ENCODE results near the gene KNCN. TPM values are rescaled to one million over a fixed set of nuclear protein-coding genes. Genes with fewer than 3 reads are reported as not detected.

KNCN gene
- total and polyA plus RNA-seq, 2 donors (not counting 1 experiment from before 2014, with no cell fraction given) = not detected

GRCh38 chr1:46539972-46540371 is 11.5 kb downstream of the KNCN start:
- Mint-ChIP-seq H3K27ac (no peak overlapping the region), H3K27me3 (peaks cover 60% of the 10 kb centered on the region), H3K4me3 (no peak overlapping the region), H3K4me1 (no peaks in the 10 kb centered on the region), H3K9me3 (ENCODE audit: insufficient read depth) (peaks cover 7% of the 10 kb centered on the region)
- H4K20me1 ChIP-seq (ENCODE audit: control insufficient read depth, insufficient read depth, low read length, poor library complexity, severe bottlenecking) = no peaks in the 10 kb centered on the region
- intact Hi-C loops (cut with micrococcal nuclease) = no loop called here
- no peak overlapping the region for H3K4me2 ChIP-seq (replicated peaks; ENCODE audit: low read depth, low read length, poor library complexity, severe bottlenecking)
- no peak for ATAC-seq (ENCODE audit: low read depth)
- peaks cover 0 to 32% (median 8%) of the 10 kb centered on the region in 4 experiments for H3K27me3 ChIP-seq (replicated peaks in 1 of 4; ENCODE audit: control extremely low read depth in 1 of 4, control insufficient read depth in 3 of 4, insufficient read depth in 4 of 4, low read length in 3 of 4)
- H3K9me3 ChIP-seq (ENCODE audit: control extremely low read depth in 1 of 3, control insufficient read depth in 2 of 3, insufficient read depth in 1 of 3, low read length in 2 of 3) = no peaks in the 10 kb centered on the region
- CTCF ChIA-PET = interaction anchor here (1.2 to 1.6 kb wide), 4 partner anchors 8 to 95 kb away, joined by 4 to 5 read pairs (median 4); no protein-coding TSS in a partner anchor
- H3K9ac ChIP-seq (ENCODE audit: low read length) = no peak overlapping the region
- WGBS (ENCODE audit: insufficient coverage) = 91% methylated on average over 9 of the region's 9 CpGs
- no peak for DNase-seq
- H2AFZ ChIP-seq (ENCODE audit: insufficient read depth, low read depth, low read length, poor library complexity, severe bottlenecking) = no peak overlapping the region
- TF ChIP-seq, protein P1, sequence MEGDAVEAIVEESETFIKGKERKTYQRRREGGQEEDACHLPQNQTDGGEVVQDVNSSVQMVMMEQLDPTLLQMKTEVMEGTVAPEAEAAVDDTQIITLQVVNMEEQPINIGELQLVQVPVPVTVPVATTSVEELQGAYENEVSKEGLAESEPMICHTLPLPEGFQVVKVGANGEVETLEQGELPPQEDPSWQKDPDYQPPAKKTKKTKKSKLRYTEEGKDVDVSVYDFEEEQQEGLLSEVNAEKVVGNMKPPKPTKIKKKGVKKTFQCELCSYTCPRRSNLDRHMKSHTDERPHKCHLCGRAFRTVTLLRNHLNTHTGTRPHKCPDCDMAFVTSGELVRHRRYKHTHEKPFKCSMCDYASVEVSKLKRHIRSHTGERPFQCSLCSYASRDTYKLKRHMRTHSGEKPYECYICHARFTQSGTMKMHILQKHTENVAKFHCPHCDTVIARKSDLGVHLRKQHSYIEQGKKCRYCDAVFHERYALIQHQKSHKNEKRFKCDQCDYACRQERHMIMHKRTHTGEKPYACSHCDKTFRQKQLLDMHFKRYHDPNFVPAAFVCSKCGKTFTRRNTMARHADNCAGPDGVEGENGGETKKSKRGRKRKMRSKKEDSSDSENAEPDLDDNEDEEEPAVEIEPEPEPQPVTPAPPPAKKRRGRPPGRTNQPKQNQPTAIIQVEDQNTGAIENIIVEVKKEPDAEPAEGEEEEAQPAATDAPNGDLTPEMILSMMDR (IDR thresholded peaks at IDR 0.05) = no peak
- no peak for TF ChIP-seq EZH2 (IDR thresholded peaks at IDR 0.05; ENCODE audit: borderline replicate concordance, insufficient read depth, low read depth, low read length, poor library complexity, severe bottlenecking)
- H3K27ac ChIP-seq (ENCODE audit: low read length in 2 of 2) = no peak overlapping the region
- POLR2A ChIA-PET = no interaction called here
- H3K4me1 ChIP-seq (ENCODE audit: control insufficient read depth in 2 of 2, insufficient read depth in 2 of 2, low read length in 2 of 2) = no peaks in the 10 kb centered on the region
- H3K4me3 ChIP-seq (ENCODE audit: control extremely low read depth in 1 of 5, extremely low read depth in 1 of 5, insufficient read depth in 1 of 5, low read depth in 2 of 5, low read length in 4 of 5) = no peak overlapping the region
- no peaks in the 10 kb centered on the region for H3K36me3 ChIP-seq (replicated peaks in 1 of 2; ENCODE audit: control extremely low read depth in 1 of 2, control insufficient read depth in 1 of 2, extremely low read depth in 1 of 2, insufficient read depth in 2 of 2, low read length in 1 of 2)
- no peaks in the 10 kb centered on the region for H3K79me2 ChIP-seq (ENCODE audit: control insufficient read depth, insufficient read depth, low read length)

- H3K27ac ChIP-seq (ENCODE audit: low read length in 2 of 2) = no peak overlapping the region
- peaks cover 0 to 35% (median 12%) of the 10 kb centered on the region in 4 experiments for H3K27me3 ChIP-seq (replicated peaks in 1 of 4; ENCODE audit: control extremely low read depth in 1 of 4, control insufficient read depth in 3 of 4, insufficient read depth in 4 of 4, low read length in 3 of 4)
- DNase-seq (no peak), ATAC-seq (ENCODE audit: low read depth) (no peak)
- peaks cover 0 to 6% of the 10 kb centered on the region in 2 donors for H3K4me1 ChIP-seq (ENCODE audit: control insufficient read depth in 2 of 2, insufficient read depth in 2 of 2, low read length in 2 of 2)
- Mint-ChIP-seq H3K27ac (no peak overlapping the region), H3K27me3 (peaks cover 56% of the 10 kb centered on the region), H3K9me3 (ENCODE audit: insufficient read depth) (peaks cover 7% of the 10 kb centered on the region), H3K4me1 (peaks cover 3% of the 10 kb centered on the region), H3K4me3 (no peak overlapping the region)
- TF ChIP-seq, protein P1 (IDR thresholded peaks at IDR 0.05) = no peak
- no peak for TF ChIP-seq EZH2 (IDR thresholded peaks at IDR 0.05; ENCODE audit: borderline replicate concordance, insufficient read depth, low read depth, low read length, poor library complexity, severe bottlenecking)
- no peak overlapping the region for H3K4me2 ChIP-seq (replicated peaks; ENCODE audit: low read depth, low read length, poor library complexity, severe bottlenecking)
- no peak overlapping the region for H3K9ac ChIP-seq (ENCODE audit: low read length)
- no peak overlapping the region for H2AFZ ChIP-seq (ENCODE audit: insufficient read depth, low read depth, low read length, poor library complexity, severe bottlenecking)
- H3K9me3 ChIP-seq (ENCODE audit: control extremely low read depth in 1 of 3, control insufficient read depth in 2 of 3, insufficient read depth in 1 of 3, low read length in 2 of 3) = no peaks in the 10 kb centered on the region
- H3K36me3 ChIP-seq (replicated peaks in 1 of 2; ENCODE audit: control extremely low read depth in 1 of 2, control insufficient read depth in 1 of 2, extremely low read depth in 1 of 2, insufficient read depth in 2 of 2, low read length in 1 of 2) = no peaks in the 10 kb centered on the region
- ChIA-PET POLR2A (no interaction called here), CTCF (no interaction called here)
- no peaks in the 10 kb centered on the region for H4K20me1 ChIP-seq (ENCODE audit: control insufficient read depth, insufficient read depth, low read length, poor library complexity, severe bottlenecking)
- intact Hi-C loops (cut with micrococcal nuclease) = no loop called here
- H3K79me2 ChIP-seq (ENCODE audit: control insufficient read depth, insufficient read depth, low read length) = no peaks in the 10 kb centered on the region
- H3K4me3 ChIP-seq (ENCODE audit: control extremely low read depth in 1 of 5, extremely low read depth in 1 of 5, insufficient read depth in 1 of 5, low read depth in 2 of 5, low read length in 4 of 5) = no peak overlapping the region
- WGBS (ENCODE audit: insufficient coverage) = 79% methylated on average over 2 of the region's 2 CpGs
Observed at GRCh38 chr1:46538147-46538546, 13.3 kb downstream of the KNCN start.
